Heart left ventricle (tissue), 16 donors: ENCODE data around the gene SLC38A10. TPM values are rescaled to one million over a fixed set of nuclear protein-coding genes. Genes with fewer than 3 reads are reported as not detected.

ENCODE experiments used
- ATAC-seq, 4 donors: fragments of 200-7000 bp; cut with Tn5 transposase; one replicate each; pipeline ENCODE4 v1.9.1; 2020 to 2022; ENCODE audit warnings: moderate library complexity in 4 of 4, mild to moderate bottlenecking in 3 of 4, moderate number of reproducible peaks in 1 of 4
- DNase-seq, 5 donors: peaks; one replicate each; pipeline ENCODE4 v3.0.0-alpha.2; 2020
- H3K27ac ChIP-seq, 12 donors: fragments of 200-600 bp; sonication (generic) in 4 of 12; one replicate each; pipeline versions ENCODE4 v1.5.0 to v1.8.0; 2016 to 2022; ENCODE audit warnings: mild to moderate bottlenecking in 2 of 12
- H3K27me3 ChIP-seq, 9 donors: fragments of 200-600 bp; sonication (generic) in 2 of 9; one replicate each; pipeline versions ENCODE4 v1.5.1 to v1.8.0; 2016 to 2022; ENCODE audit warnings: mild to moderate bottlenecking in 3 of 9
- H3K36me3 ChIP-seq, 9 donors: fragments of 200-600 bp; sonication (generic) in 2 of 9; one replicate each; pipeline versions ENCODE4 v1.5.0 to v1.8.0; 2018 to 2022; ENCODE audit warnings: mild to moderate bottlenecking in 2 of 9
- H3K4me1 ChIP-seq, 12 donors: fragments of 200-600 bp; sonication (generic) in 4 of 12; one replicate each; pipeline versions ENCODE4 v1.5.0 to v1.8.0; 2016 to 2022; ENCODE audit warnings: mild to moderate bottlenecking in 3 of 12
- H3K4me3 ChIP-seq, 12 donors: fragments of 200-600 bp; sonication (generic) in 4 of 12; one replicate each; pipeline versions ENCODE4 v1.5.0 to v1.8.0; 2017 to 2022; ENCODE audit warnings: mild to moderate bottlenecking in 9 of 12, moderate library complexity in 4 of 12
- H3K9me3 ChIP-seq, 12 donors: fragments of 200-600 bp; sonication (generic) in 4 of 12; one replicate each; pipeline versions ENCODE4 v1.5.0 to v1.8.0; 2016 to 2022; ENCODE audit warnings: mild to moderate bottlenecking in 1 of 12
- CTCF ChIP-seq, 12 donors: fragments of 200-600 bp; sonication (generic) in 4 of 12; IDR thresholded peaks; one replicate each; pipeline versions ENCODE4 v1.5.0 to v1.8.0; 2018 to 2022; ENCODE audit warnings: antibody characterized with exemption in 12 of 12, mild to moderate bottlenecking in 5 of 12
- POLR2A ChIP-seq, 2 donors: fragments of 450-650 bp; IDR thresholded peaks; one replicate each; pipeline ENCODE4 v1.6.1; 2017; ENCODE audit warnings: antibody characterized with exemption in 2 of 2, mild to moderate bottlenecking in 2 of 2, moderate library complexity in 2 of 2
- WGBS, 4 donors: extraction: QIAGEN DNeasy Blood & Tissue Kit in 2 of 4; methylation state at CpG; one replicate each; pipeline versions ENCODE4 v1.1.5 to v1.1.7; 2013 to 2018; 5-methylcytosine and 5-hydroxymethylcytosine counted together
- intact Hi-C, 10 donors: fragments of 100-400 bp; cut with DNase I; formaldehyde crosslinking; loops; one replicate each; pipeline versions ENCODE4 v1.11.1 to v1.14.2; 2022
- polyA plus RNA-seq, 2 donors: library from polyadenylated mRNA; stranded (reverse); fragments of 200-250 nt; gene quantifications; one replicate each; pipeline ENCODE4 v1.2.3, GENCODE V29; 2013
- total RNA-seq, 9 donors: library from RNA; depleted of rRNA in 2 of 9; stranded (reverse); fragments of >200 nt in 2 of 9; fragmentation: NEBNext Ultra II Directional in 3 of 9; extraction: Animal tissue kit (Norgen Biotek cat#: 25700) in 3 of 9; gene quantifications; one replicate each; pipeline versions ENCODE4 v1.1.0 to v1.2.4, GENCODE V29; 2016 to 2023
- donor health status: ischemic (EF 13 %, LVEDD 7.1; RV severe dilation, severe dysfunction).
- donor health status: healthy with polysubstance abuse.
- donor health status: DM: no; HTN: yes; CAD: no.
- donor health status: DM: no; HTN: no; CAD: no.
- donor health status: ischemic (EF 25% LVEDD 6.9; RV normal size, moderate dysfunction).
- donor health status: ischemic (EF 25% LVEDD 5.7; RV mildly dilated, moderate dysfunction).
- donor health status: healthy.
- donor health status: DM: yes; HTN: yes; CAD: no.
- donor health status: ischemic (EF 35%, LVEDD 5.7; RV mildly dilated, moderate dysfunction).
- donor health status: nonischemic (EF 11% LVEDD 7.7; RV severe dilation, severe dysfunction).
- donor health status: DM: yes; HTN: yes; CAD: no.
- donor health status: PGD.
- donor health status: ischemic (EF 29% LVEDD 5.4; RV normal size, mild dysfunction).
- donor health status: nonischemic (EF 23%, LVEDD 6.1; RV moderate dilation, normal function).

The SLC38A10 gene
- total and polyA plus RNA-seq, 11 donors: 27.4 to 67.7 (median 46.7) TPM

GRCh38 chr17:81330884-81331245 lies 35.8 kb upstream of the SLC38A10 start:
- intact Hi-C loops: no loop called here
- ATAC-seq: no peak
- Histone ChIP-seq H3K27ac (no peak overlapping the region), H3K9me3 (no peaks in the 10 kb centered on the region), H3K4me3 (no peak overlapping the region), H3K4me1 (peaks cover 0 to 47% (median 26%) of the 10 kb centered on the region in 12 donors), H3K27me3 (no peaks in the 10 kb centered on the region), H3K36me3 (no peaks in the 10 kb centered on the region)
- WGBS, 4 donors: 91 to 98% (median 93%) methylated on average over 9 to 10 of the region's 10 CpGs
- no peak for TF ChIP-seq CTCF (IDR thresholded peaks at IDR 0.05)
- no peak for TF ChIP-seq POLR2A (IDR thresholded peaks at IDR 0.05)
- DNase-seq: no peak

- Histone ChIP-seq H3K36me3 (no peaks in the 10 kb centered on the region), H3K27me3 (no peaks in the 10 kb centered on the region), H3K9me3 (no peaks in the 10 kb centered on the region), H3K4me1 (peaks cover 0 to 54% (median 26%) of the 10 kb centered on the region in 12 donors), H3K4me3 (peak overlapping the region in 1 of 12 donors; percentile 13), H3K27ac (peak overlapping the region in 10 of 12 donors; percentile 16 to 85 (median 73))
- no peak for TF ChIP-seq CTCF (IDR thresholded peaks at IDR 0.05)
- TF ChIP-seq POLR2A (IDR thresholded peaks at IDR 0.05): no peak
- WGBS, 4 donors: 88 to 91% (median 89%) methylated on average over 7 to 23 of the region's 23 CpGs
- intact Hi-C loops: no loop called here
- DNase-seq (no peak), ATAC-seq (no peak)
Observed at GRCh38 chr17:81329927-81330883, 35.1 kb upstream of the SLC38A10 start.

GRCh38 chr17:81328978-81329926 lies 34.1 kb upstream of the SLC38A10 start:
- 46 to 57% (median 52%) methylated on average over 17 to 28 of the region's 28 CpGs for WGBS, 4 donors
- no peaks in the 10 kb centered on the region for H3K9me3 ChIP-seq
- intact Hi-C loops: no loop called here

More at GRCh38 chr17:81328978-81329926, 34.1 kb upstream of the SLC38A10 start:
- Histone ChIP-seq H3K4me3 (peak overlapping the region in 1 of 12 donors; percentile 13), H3K27ac (peak overlapping the region; percentile 26 to 85 (median 71)), H3K36me3 (no peaks in the 10 kb centered on the region), H3K4me1 (peaks cover 0 to 59% (median 22%) of the 10 kb centered on the region in 12 donors), H3K27me3 (no peaks in the 10 kb centered on the region)
- ATAC-seq: peak; percentile 55 to 89 (median 72)
- peak; percentile 75 to 90 (median 89) for DNase-seq
- TF ChIP-seq CTCF (IDR thresholded peaks at IDR 0.05): peak in 1 of 12 donors; percentile 12
- TF ChIP-seq POLR2A (IDR thresholded peaks at IDR 0.05): no peak
